GM18526 (cell line): ENCODE data around the gene CD99L2.

ENCODE experiments used
- POLR2A ChIP-seq: IDR thresholded peaks from 3 replicates; pipeline ENCODE4 v1.6.1; 2011; ENCODE audit not compliant: insufficient read length; ENCODE audit errors: extremely low read depth

Gene CD99L2

DNA sequence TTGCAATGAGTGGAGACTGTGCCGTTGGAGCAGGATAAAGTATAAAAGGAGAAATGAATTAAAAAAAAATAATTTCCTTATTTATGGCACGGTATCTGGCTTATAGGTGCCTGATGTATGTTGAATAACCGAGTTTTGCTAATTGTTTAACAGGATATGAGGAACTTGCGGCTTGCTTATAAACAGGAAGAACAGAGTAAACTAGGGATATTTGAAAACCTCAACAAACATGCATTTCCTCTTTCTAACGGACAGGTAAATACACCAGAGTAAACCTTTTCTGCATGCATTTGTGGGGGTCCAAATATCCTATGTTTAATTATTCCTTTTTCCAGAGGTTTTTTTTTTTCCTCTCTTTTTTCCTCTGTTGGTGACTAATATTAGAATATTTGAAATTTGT is 168.5 kb downstream of the CD99L2 start:
- no peak for TF ChIP-seq POLR2A

DNA sequence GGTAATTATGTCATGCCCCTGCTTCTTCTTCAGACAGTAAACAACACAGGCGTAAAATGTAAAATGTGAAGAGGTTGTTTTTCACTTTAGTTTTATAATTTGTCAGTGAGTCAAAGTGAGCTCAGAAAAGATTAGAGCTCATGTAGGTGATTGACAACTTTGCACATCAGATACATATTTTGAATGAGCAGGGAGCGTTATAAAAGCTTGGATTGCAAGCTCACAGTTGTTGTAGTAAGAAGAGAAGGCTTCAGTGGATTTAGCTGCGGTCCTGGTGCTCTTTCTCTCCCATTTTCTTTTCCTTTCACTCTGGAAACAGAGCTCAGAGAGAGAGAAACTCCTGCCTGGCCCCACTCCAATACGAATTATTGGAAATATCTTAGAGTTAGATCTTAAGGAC is 178.8 kb downstream of the CD99L2 start:
- TF ChIP-seq POLR2A = no peak
